GM23338 (cell line): ENCODE data around the gene TNS3.

Source experiments
- CREB1 ChIP-seq: fragments of 250-450 bp; sonication (Bioruptor Pico); IDR thresholded peaks from 2 replicates; pipeline ENCODE4 v1.5.0; 2020; ENCODE audit warnings: low read depth, mild to moderate bottlenecking, moderate library complexity
- CTCF ChIP-seq, 2 experiments: fragments of 200-600 bp in 1 of 2; sonication (generic) in 1 of 2; conservative IDR thresholded peaks; 2 replicates each; pipeline versions ENCODE4 v1.5.1 to v1.6.1; 2016 to 2017; ENCODE audit warnings: antibody characterized with exemption in 2 of 2, low read depth in 2 of 2, mild to moderate bottlenecking in 2 of 2, moderate library complexity in 1 of 2
- EZH2 ChIP-seq: fragments of 200-600 bp; sonication (generic); IDR thresholded peaks from one replicate; pipeline ENCODE4 v1.8.0; 2017; ENCODE audit warnings: antibody characterized with exemption, mild to moderate bottlenecking, low read depth; ENCODE audit not compliant: unreplicated experiment
- POLR2AphosphoS5 ChIP-seq: IDR thresholded peaks from 2 replicates; pipeline ENCODE4 v1.6.1; 2016; ENCODE audit warnings: antibody characterized with exemption, low read depth

GRCh38 chr7:47418601-47419309 lies 163.2 kb downstream of the TNS3 start:
- TF ChIP-seq CTCF (conservative IDR thresholded peaks at IDR 0.05; ENCODE audit: low read depth in 2 of 2) (no peak), POLR2AphosphoS5 (no peak), EZH2 (no peak), CREB1 (CRISPR knock-in tag) (no peak)
